Measurements from ENCODE around the gene CIAO3.

- TF ChIP-seq CTCF (IDR thresholded peaks at IDR 0.05) (no peak), GTF2I (CRISPR knock-in tag; conservative IDR thresholded peaks at IDR 0.05) (no peak), ZNF121 (CRISPR knock-in tag; IDR thresholded peaks at IDR 0.05) (no peak), ZNF423 (CRISPR knock-in tag; IDR thresholded peaks at IDR 0.05) (no peak), CREB1 (CRISPR knock-in tag; IDR thresholded peaks at IDR 0.05) (no peak), TP53 (CRISPR knock-in tag; IDR thresholded peaks at IDR 0.05) (no peak), PRDM15 (CRISPR knock-in tag; IDR thresholded peaks at IDR 0.05) (no peak), ATF3 (CRISPR knock-in tag; conservative IDR thresholded peaks at IDR 0.05) (no peak), FOXK1 (CRISPR knock-in tag; IDR thresholded peaks at IDR 0.05) (no peak), MYBL2 (CRISPR knock-in tag; IDR thresholded peaks at IDR 0.05) (no peak)
These were observed 988 bp downstream of the CIAO3 start for GRCh38 chr16:739560-740458.
